ENCODE data around the gene RASGRP4. TPM values are rescaled to one million over a fixed set of nuclear protein-coding genes. Genes with fewer than 3 reads are reported as not detected.

The RASGRP4 gene
- total RNA-seq, 5 donors from 2014 or later (not counting 1 experiment from before 2014, with no cell fraction given): 0.09 to 0.70 (median 0.26) TPM

GRCh38 chr19:38449518-38449917, 23.5 kb upstream of the RASGRP4 start:
- no peaks in the 10 kb centered on the region for H3K36me3 Mint-ChIP-seq
- Histone ChIP-seq H3K4me3 (ENCODE audit: control insufficient read depth in 1 of 2, extremely low read depth in 1 of 2, low read length in 1 of 2) (no peak overlapping the region), H3K4me1 (ENCODE audit: control insufficient read depth in 1 of 2, extremely low read depth in 1 of 2, insufficient read depth in 2 of 2, low read length in 2 of 2) (no peaks in the 10 kb centered on the region), H3K27me3 (replicated peaks in 1 of 2; ENCODE audit: control insufficient read depth in 2 of 2, extremely low read depth in 1 of 2, insufficient read depth in 2 of 2, low read length in 1 of 2) (peaks cover 0 to 8% of the 10 kb centered on the region in 2 experiments), H3K9me3 (no peaks in the 10 kb centered on the region), H3K27ac (ENCODE audit: low read length) (no peak overlapping the region), H3K36me3 (ENCODE audit: control insufficient read depth in 2 of 2, extremely low read depth in 1 of 2, insufficient read depth in 1 of 2, low read length in 1 of 2) (no peaks in the 10 kb centered on the region)
- ATAC-seq (replicated peaks in 1 of 4) (no peak), DNase-seq (no peak)
- H3K27me3 Mint-ChIP-seq: peaks cover 0 to 4% of the 10 kb centered on the region in 2 donors
- H3K4me3 Mint-ChIP-seq: no peak overlapping the region
- H3K27ac Mint-ChIP-seq: no peak overlapping the region
- whole genome bisulfite sequencing (ENCODE audit: insufficient coverage): 71% methylated on average over 2 of the region's 5 CpGs
- H3K9me3 Mint-ChIP-seq: no peaks in the 10 kb centered on the region
- CTCF ChIA-PET: no interaction called here
- POLR2A ChIA-PET: no interaction called here
- no peaks in the 10 kb centered on the region for H3K4me1 Mint-ChIP-seq

GRCh38 chr19:38448225-38448624, 22.2 kb upstream of the RASGRP4 start:
- no peak for ATAC-seq (replicated peaks in 1 of 4)
- Mint-ChIP-seq H3K9me3 (no peaks in the 10 kb centered on the region), H3K27ac (no peak overlapping the region), H3K4me1 (no peaks in the 10 kb centered on the region), H3K4me3 (no peak overlapping the region), H3K27me3 (peaks cover 0 to 8% of the 10 kb centered on the region in 2 donors), H3K36me3 (no peaks in the 10 kb centered on the region)
- Histone ChIP-seq H3K4me3 (ENCODE audit: control insufficient read depth in 1 of 2, extremely low read depth in 1 of 2, low read length in 1 of 2) (no peak overlapping the region), H3K27ac (ENCODE audit: low read length) (no peak overlapping the region), H3K4me1 (ENCODE audit: control insufficient read depth in 1 of 2, extremely low read depth in 1 of 2, insufficient read depth in 2 of 2, low read length in 2 of 2) (no peaks in the 10 kb centered on the region), H3K9me3 (no peaks in the 10 kb centered on the region), H3K36me3 (ENCODE audit: control insufficient read depth in 2 of 2, extremely low read depth in 1 of 2, insufficient read depth in 1 of 2, low read length in 1 of 2) (no peaks in the 10 kb centered on the region), H3K27me3 (replicated peaks in 1 of 2; ENCODE audit: control insufficient read depth in 2 of 2, extremely low read depth in 1 of 2, insufficient read depth in 2 of 2, low read length in 1 of 2) (peaks cover 0 to 17% of the 10 kb centered on the region in 2 experiments)
- CTCF ChIA-PET: no interaction called here
- WGBS (ENCODE audit: insufficient coverage): 88% methylated on average over 9 of the region's 9 CpGs
- POLR2A ChIA-PET: no interaction called here
- DNase-seq: no peak

- WGBS (ENCODE audit: insufficient coverage): 86% methylated on average over 5 of the region's 7 CpGs
- Mint-ChIP-seq H3K27me3 (peaks cover 7 to 13% of the 10 kb centered on the region in 2 donors), H3K4me3 (no peak overlapping the region), H3K36me3 (no peaks in the 10 kb centered on the region), H3K4me1 (peaks cover 0 to 2% (median 0%) of the 10 kb centered on the region in 3 donors), H3K9me3 (no peaks in the 10 kb centered on the region), H3K27ac (no peak overlapping the region)
- CTCF ChIA-PET: no interaction called here
- Histone ChIP-seq H3K36me3 (ENCODE audit: control insufficient read depth in 2 of 2, extremely low read depth in 1 of 2, insufficient read depth in 1 of 2, low read length in 1 of 2) (no peaks in the 10 kb centered on the region), H3K27ac (ENCODE audit: low read length) (no peak overlapping the region), H3K4me3 (ENCODE audit: control insufficient read depth in 1 of 2, extremely low read depth in 1 of 2, low read length in 1 of 2) (no peak overlapping the region), H3K9me3 (no peaks in the 10 kb centered on the region), H3K4me1 (ENCODE audit: control insufficient read depth in 1 of 2, extremely low read depth in 1 of 2, insufficient read depth in 2 of 2, low read length in 2 of 2) (no peaks in the 10 kb centered on the region), H3K27me3 (replicated peaks in 1 of 2; ENCODE audit: control insufficient read depth in 2 of 2, extremely low read depth in 1 of 2, insufficient read depth in 2 of 2, low read length in 1 of 2) (peaks cover 0 to 35% of the 10 kb centered on the region in 2 experiments)
- ATAC-seq (replicated peaks in 1 of 4): no peak
- POLR2A ChIA-PET: no interaction called here
- DNase-seq: no peak
These were observed 19.3 kb upstream of the RASGRP4 start for GRCh38 chr19:38445362-38445761.

GRCh38 chr19:38444026-38444425, 18.0 kb upstream of the RASGRP4 start:
- Mint-ChIP-seq H3K9me3 (no peaks in the 10 kb centered on the region), H3K36me3 (no peaks in the 10 kb centered on the region), H3K4me3 (no peak overlapping the region), H3K4me1 (peaks cover 0 to 2% (median 0%) of the 10 kb centered on the region in 3 donors), H3K27ac (no peak overlapping the region), H3K27me3 (peaks cover 7 to 13% of the 10 kb centered on the region in 2 donors)
- whole genome bisulfite sequencing (ENCODE audit: insufficient coverage): 88% methylated on average over 4 of the region's 7 CpGs
- H3K36me3 ChIP-seq (ENCODE audit: control insufficient read depth in 2 of 2, extremely low read depth in 1 of 2, insufficient read depth in 1 of 2, low read length in 1 of 2): no peaks in the 10 kb centered on the region
- no peak for DNase-seq
- no peak overlapping the region for H3K27ac ChIP-seq (ENCODE audit: low read length)
- ChIA-PET CTCF (no interaction called here), POLR2A (no interaction called here)
- no peaks in the 10 kb centered on the region for H3K9me3 ChIP-seq
- H3K4me1 ChIP-seq (ENCODE audit: control insufficient read depth in 1 of 2, extremely low read depth in 1 of 2, insufficient read depth in 2 of 2, low read length in 2 of 2): no peaks in the 10 kb centered on the region
- peaks cover 0 to 35% of the 10 kb centered on the region in 2 experiments for H3K27me3 ChIP-seq (replicated peaks in 1 of 2; ENCODE audit: control insufficient read depth in 2 of 2, extremely low read depth in 1 of 2, insufficient read depth in 2 of 2, low read length in 1 of 2)
- ATAC-seq (replicated peaks in 1 of 4): no peak
- no peak overlapping the region for H3K4me3 ChIP-seq (ENCODE audit: control insufficient read depth in 1 of 2, extremely low read depth in 1 of 2, low read length in 1 of 2)

GRCh38 chr19:38443458-38443999, 17.5 kb upstream of the RASGRP4 start:
- peaks cover 0 to 2% (median 0%) of the 10 kb centered on the region in 3 donors for H3K4me1 Mint-ChIP-seq
- Histone ChIP-seq H3K4me1 (ENCODE audit: control insufficient read depth in 1 of 2, extremely low read depth in 1 of 2, insufficient read depth in 2 of 2, low read length in 2 of 2) (no peaks in the 10 kb centered on the region), H3K4me3 (ENCODE audit: control insufficient read depth in 1 of 2, extremely low read depth in 1 of 2, low read length in 1 of 2) (no peak overlapping the region), H3K27me3 (replicated peaks in 1 of 2; ENCODE audit: control insufficient read depth in 2 of 2, extremely low read depth in 1 of 2, insufficient read depth in 2 of 2, low read length in 1 of 2) (peaks cover 0 to 38% of the 10 kb centered on the region in 2 experiments), H3K27ac (ENCODE audit: low read length) (no peak overlapping the region), H3K36me3 (ENCODE audit: control insufficient read depth in 2 of 2, extremely low read depth in 1 of 2, insufficient read depth in 1 of 2, low read length in 1 of 2) (no peaks in the 10 kb centered on the region), H3K9me3 (no peaks in the 10 kb centered on the region)
- H3K27ac Mint-ChIP-seq: no peak overlapping the region
- ChIA-PET POLR2A (no interaction called here), CTCF (no interaction called here)
- no peak for ATAC-seq (replicated peaks in 1 of 4)
- H3K36me3 Mint-ChIP-seq: no peaks in the 10 kb centered on the region
- DNase-seq: no peak
- no peaks in the 10 kb centered on the region for H3K9me3 Mint-ChIP-seq
- no peak overlapping the region for H3K4me3 Mint-ChIP-seq
- WGBS (ENCODE audit: insufficient coverage): 82% methylated on average over 6 of the region's 15 CpGs
- peaks cover 7 to 13% of the 10 kb centered on the region in 2 donors for H3K27me3 Mint-ChIP-seq

- Mint-ChIP-seq H3K4me1 (peaks cover 0 to 2% (median 0%) of the 10 kb centered on the region in 3 donors), H3K36me3 (no peaks in the 10 kb centered on the region), H3K27me3 (peaks cover 12 to 17% of the 10 kb centered on the region in 2 donors), H3K4me3 (no peak overlapping the region), H3K9me3 (no peaks in the 10 kb centered on the region), H3K27ac (no peak overlapping the region)
- H3K4me1 ChIP-seq (ENCODE audit: control insufficient read depth in 1 of 2, extremely low read depth in 1 of 2, insufficient read depth in 2 of 2, low read length in 2 of 2): no peaks in the 10 kb centered on the region
- ChIA-PET POLR2A (no interaction called here), CTCF (no interaction called here)
- no peak overlapping the region for H3K27ac ChIP-seq (ENCODE audit: low read length)
- H3K4me3 ChIP-seq (ENCODE audit: control insufficient read depth in 1 of 2, extremely low read depth in 1 of 2, low read length in 1 of 2): no peak overlapping the region
- no peak for ATAC-seq (replicated peaks in 1 of 4)
- DNase-seq: no peak
- H3K9me3 ChIP-seq: no peaks in the 10 kb centered on the region
- peaks cover 0 to 34% of the 10 kb centered on the region in 2 experiments for H3K27me3 ChIP-seq (replicated peaks in 1 of 2; ENCODE audit: control insufficient read depth in 2 of 2, extremely low read depth in 1 of 2, insufficient read depth in 2 of 2, low read length in 1 of 2)
- 85% methylated on average over 8 of the region's 9 CpGs for WGBS (ENCODE audit: insufficient coverage)
- H3K36me3 ChIP-seq (ENCODE audit: control insufficient read depth in 2 of 2, extremely low read depth in 1 of 2, insufficient read depth in 1 of 2, low read length in 1 of 2): no peaks in the 10 kb centered on the region
These were observed 16.7 kb upstream of the RASGRP4 start for GRCh38 chr19:38442736-38443135.

Data from T-cell (primary cell).